ENCODE data around the gene ITGA2. TPM values are rescaled to one million over a fixed set of nuclear protein-coding genes. Genes with fewer than 3 reads are reported as not detected.

The ITGA2 gene
- polyA plus RNA-seq, 1 donor from 2014 or later = 0.20 TPM

- Histone ChIP-seq H3K79me2 (replicated peaks; ENCODE audit: insufficient read depth, low read length) (no peaks in the 10 kb centered on the region), H3K27ac (ENCODE audit: low read length) (no peak overlapping the region)
These were observed 28.7 kb downstream of the ITGA2 start for GRCh38 chr5:53017794-53018391.

GRCh38 chr5:53019320-53019719 is 30.2 kb downstream of the ITGA2 start:
- Histone ChIP-seq H2AFZ (ENCODE audit: low read depth, low read length) (no peak overlapping the region), H3K4me3 (ENCODE audit: low read length) (no peak overlapping the region)

More at GRCh38 chr5:53017794-53018391, 28.7 kb downstream of the ITGA2 start:
- no peak for TF ChIP-seq MXI1 (conservative IDR thresholded peaks at IDR 0.05; ENCODE audit: poor library complexity, severe bottlenecking)
- TF ChIP-seq EZH2 (IDR thresholded peaks at IDR 0.05; ENCODE audit: borderline replicate concordance, insufficient read depth, low read length, poor library complexity, severe bottlenecking) = no peak
- no peak for TF ChIP-seq TAF1 (IDR thresholded peaks at IDR 0.05; ENCODE audit: low read depth)
- TF ChIP-seq POLR2AphosphoS5 (IDR thresholded peaks at IDR 0.05) = no peak
- no peak for TF ChIP-seq RAD21 (conservative IDR thresholded peaks at IDR 0.05)
- Histone ChIP-seq H3F3A (ENCODE audit: insufficient read depth, low read length, poor library complexity, severe bottlenecking) (no peaks in the 10 kb centered on the region), H3K36me3 (ENCODE audit: insufficient read depth, low read length) (no peaks in the 10 kb centered on the region), H2AFZ (ENCODE audit: low read depth, low read length) (no peak overlapping the region), H3K27me3 (ENCODE audit: insufficient read depth, low read depth, low read length) (no peaks in the 10 kb centered on the region), H3K9me2 (ENCODE audit: insufficient read depth, low read length) (no peaks in the 10 kb centered on the region), H3K4me2 (ENCODE audit: low read length) (no peak overlapping the region), H3K9me3 (ENCODE audit: low read length) (no peaks in the 10 kb centered on the region), H4K20me1 (ENCODE audit: insufficient read depth) (no peaks in the 10 kb centered on the region), H3K9ac (ENCODE audit: low read length) (no peak overlapping the region), H3K4me3 (ENCODE audit: low read length) (no peak overlapping the region)

More at GRCh38 chr5:53019320-53019719, 30.2 kb downstream of the ITGA2 start:
- H3K27me3 ChIP-seq (ENCODE audit: insufficient read depth, low read depth, low read length) = no peaks in the 10 kb centered on the region
- no peaks in the 10 kb centered on the region for H3K9me2 ChIP-seq (ENCODE audit: insufficient read depth, low read length)
- no peaks in the 10 kb centered on the region for H3F3A ChIP-seq (ENCODE audit: insufficient read depth, low read length, poor library complexity, severe bottlenecking)
- no peaks in the 10 kb centered on the region for H3K9me3 ChIP-seq (ENCODE audit: low read length)
- TF ChIP-seq SMC3 (conservative IDR thresholded peaks at IDR 0.05; ENCODE audit: poor library complexity) (no peak), EZH2 (IDR thresholded peaks at IDR 0.05; ENCODE audit: borderline replicate concordance, insufficient read depth, low read length, poor library complexity, severe bottlenecking) (no peak), REST (IDR thresholded peaks at IDR 0.05; ENCODE audit: borderline replicate concordance) (no peak), CTCF (IDR thresholded peaks at IDR 0.05; ENCODE audit: poor library complexity, severe bottlenecking) (no peak), RAD21 (conservative IDR thresholded peaks at IDR 0.05) (no peak), MXI1 (conservative IDR thresholded peaks at IDR 0.05; ENCODE audit: poor library complexity, severe bottlenecking) (no peak), POLR2AphosphoS5 (IDR thresholded peaks at IDR 0.05) (no peak), TAF1 (IDR thresholded peaks at IDR 0.05; ENCODE audit: low read depth) (no peak), EP300 (conservative IDR thresholded peaks at IDR 0.05; ENCODE audit: poor library complexity, severe bottlenecking) (no peak)
- H3K9ac ChIP-seq (ENCODE audit: low read length) = no peak overlapping the region
- no peak overlapping the region for H3K27ac ChIP-seq (ENCODE audit: low read length)
- no peaks in the 10 kb centered on the region for H4K20me1 ChIP-seq (ENCODE audit: insufficient read depth)
- no peaks in the 10 kb centered on the region for H3K79me2 ChIP-seq (replicated peaks; ENCODE audit: insufficient read depth, low read length)
- no peaks in the 10 kb centered on the region for H3K36me3 ChIP-seq (ENCODE audit: insufficient read depth, low read length)
- no peak overlapping the region for H3K4me2 ChIP-seq (ENCODE audit: low read length)
